Activated T-helper 1 cell treated with anti-CD3 and anti-CD28 coated beads, Interleukin-2, amount 50 U/mL, for 16 hours (primary cell): ENCODE results near the gene TMBIM1.
"Not testable (repeated sequence)": the region's sequence is repeated elsewhere in the genome, so short reads cannot be mapped to it uniquely, and the experiment has no call there.

Experiments
- DNase-seq, 2 donors: peaks; one replicate each; pipeline ENCODE4 v3.0.0-alpha.2; 2020; ENCODE audit warnings: low read depth in 1 of 2, low spot score in 1 of 2

The TMBIM1 gene

GRCh38 chr2:218318241-218318640 is 25.9 kb upstream of the TMBIM1 start:
- no peak for DNase-seq

- DNase-seq = no peak
Measured at GRCh38 chr2:218317835-218318234, 25.5 kb upstream of the TMBIM1 start.

GRCh38 chr2:218317303-218317630 is 25.0 kb upstream of the TMBIM1 start:
- DNase-seq = no peak

GRCh38 chr2:218315397-218315796 is 23.1 kb upstream of the TMBIM1 start:
- DNase-seq = no peak

- DNase-seq = not testable (repeated sequence)
Measured at GRCh38 chr2:218314764-218315163, 22.5 kb upstream of the TMBIM1 start.

- no peak for DNase-seq
Measured at GRCh38 chr2:218313356-218313755, 21.1 kb upstream of the TMBIM1 start.

GRCh38 chr2:218312267-218312756 is 20.0 kb upstream of the TMBIM1 start:
- no peak for DNase-seq

GRCh38 chr2:218311541-218312266 is 19.4 kb upstream of the TMBIM1 start:
- DNase-seq = not testable (repeated sequence)

GRCh38 chr2:218310853-218311540 is 18.7 kb upstream of the TMBIM1 start:
- DNase-seq = no peak

GRCh38 chr2:218307415-218308090 is 15.2 kb upstream of the TMBIM1 start:
- DNase-seq = no peak

GRCh38 chr2:218306184-218306920 is 14.0 kb upstream of the TMBIM1 start:
- DNase-seq = no peak

- no peak for DNase-seq
Measured at GRCh38 chr2:218305383-218305782, 13.1 kb upstream of the TMBIM1 start.

- peak; percentile 72 to 78 for DNase-seq
Measured at GRCh38 chr2:218301176-218301819, 9.0 kb upstream of the TMBIM1 start.

GRCh38 chr2:218300141-218300540 is 7.8 kb upstream of the TMBIM1 start:
- no peak for DNase-seq

GRCh38 chr2:218298314-218298875 is 6.1 kb upstream of the TMBIM1 start:
- DNase-seq = no peak

- DNase-seq = no peak
Measured at GRCh38 chr2:218296847-218297246, 4.5 kb upstream of the TMBIM1 start.

- DNase-seq = no peak
Measured at GRCh38 chr2:218296200-218296599, 3.9 kb upstream of the TMBIM1 start.

GRCh38 chr2:218295029-218295428 is 2.7 kb upstream of the TMBIM1 start:
- no peak for DNase-seq

- DNase-seq = no peak
Measured at GRCh38 chr2:218294430-218295022, 2.2 kb upstream of the TMBIM1 start.

GRCh38 chr2:218293715-218294429 is 1.6 kb upstream of the TMBIM1 start:
- DNase-seq = no peak
